CD14-positive monocyte (primary cell): ENCODE measurements around the gene LIPI. TPM values are rescaled to one million over a fixed set of nuclear protein-coding genes. Genes with fewer than 3 reads are reported as not detected.
"Not testable (repeated sequence)": the region's sequence is repeated elsewhere in the genome, so short reads cannot be mapped to it uniquely, and the experiment has no call there.

Experiments used
- DNase-seq, 3 donors: peaks; one replicate each; pipeline ENCODE4 v3.0.0-alpha.2; 2011 to 2022
- H2AFZ ChIP-seq: 2 replicates; pipeline ENCODE4 v1.6.0; 2012; ENCODE audit warnings: mild to moderate bottlenecking, low read depth, low read length, inconsistent platforms; ENCODE audit not compliant: insufficient read depth, poor library complexity, severe bottlenecking
- H3K27ac ChIP-seq, 2 donors: 1 replicate in 1 of 2; 2 replicates in 1 of 2; pipeline ENCODE4 v1.5.1; 2012 to 2013; ENCODE audit warnings: low read length in 2 of 2, control low read depth in 1 of 2, inconsistent platforms in 1 of 2, low read depth in 1 of 2, mild to moderate bottlenecking in 1 of 2
- H3K27me3 ChIP-seq, 2 donors: one replicate each; pipeline versions ENCODE4 v1.6.0 to v1.6.1; 2011 to 2013; ENCODE audit warnings: low read length in 2 of 2; ENCODE audit not compliant: control insufficient read depth in 2 of 2, insufficient read depth in 2 of 2
- H3K36me3 ChIP-seq, 2 donors: replicated peaks in 1 of 2; 1 replicate in 1 of 2; 2 replicates in 1 of 2; pipeline versions ENCODE4 v1.5.1 to v1.6.1; 2012 to 2013; ENCODE audit warnings: low read length in 2 of 2, control low read depth in 1 of 2, inconsistent platforms in 1 of 2, mild to moderate bottlenecking in 1 of 2; ENCODE audit not compliant: insufficient read depth in 2 of 2, control insufficient read depth in 1 of 2
- H3K4me1 ChIP-seq, 2 donors: 1 replicate in 1 of 2; 2 replicates in 1 of 2; pipeline versions ENCODE4 v1.5.1 to v1.6.1; 2012 to 2013; ENCODE audit warnings: low read length in 2 of 2, control low read depth in 1 of 2, inconsistent platforms in 1 of 2, mild to moderate bottlenecking in 1 of 2, moderate library complexity in 1 of 2; ENCODE audit not compliant: insufficient read depth in 2 of 2, control insufficient read depth in 1 of 2
- H3K4me2 ChIP-seq: replicated peaks from 2 replicates; pipeline ENCODE3; 2012; ENCODE audit warnings: low read length, moderate library complexity, mild to moderate bottlenecking; ENCODE audit not compliant: poor library complexity, severe bottlenecking; ENCODE audit errors: extremely low read depth
- H3K4me3 ChIP-seq, 3 experiments: fragments of 200-600 bp in 1 of 3; sonication (generic) in 1 of 3; replicated peaks in 1 of 3; 1 replicate in 2 of 3; 2 replicates in 1 of 3; pipeline ENCODE4 v1.5.1; 2011 to 2013; ENCODE audit warnings: low read length in 3 of 3, mild to moderate bottlenecking in 3 of 3, control low read depth in 2 of 3, low read depth in 2 of 3, inconsistent platforms in 1 of 3, moderate library complexity in 1 of 3
- H3K79me2 ChIP-seq: 2 replicates; pipeline ENCODE4 v1.6.0; 2012; ENCODE audit warnings: mild to moderate bottlenecking, control low read depth, inconsistent platforms, low read length, moderate library complexity; ENCODE audit not compliant: insufficient read depth
- H3K9ac ChIP-seq: 2 replicates; pipeline ENCODE4 v1.6.0; 2017; ENCODE audit warnings: low read length, mild to moderate bottlenecking; ENCODE audit not compliant: insufficient read depth, poor library complexity, severe bottlenecking
- H3K9me3 ChIP-seq, 2 donors: replicated peaks in 1 of 2; 1 replicate in 1 of 2; 2 replicates in 1 of 2; pipeline versions ENCODE4 v1.5.1 to v1.6.1; 2012 to 2013; ENCODE audit warnings: low read length in 2 of 2, control low read depth in 1 of 2; ENCODE audit not compliant: control insufficient read depth in 1 of 2, insufficient read depth in 1 of 2
- H4K20me1 ChIP-seq: 2 replicates; pipeline ENCODE4 v1.6.0; 2012; ENCODE audit warnings: mild to moderate bottlenecking, low read length, control low read depth, moderate library complexity; ENCODE audit not compliant: insufficient read depth
- H3K27ac Mint-ChIP-seq, 7 donors: one replicate each; pipeline ENCODE4 v1.8.0; 2020; ENCODE audit warnings: mild to moderate bottlenecking in 7 of 7, mixed read lengths in 7 of 7, moderate library complexity in 6 of 7, inconsistent platforms in 2 of 7
- H3K27me3 Mint-ChIP-seq, 3 donors: one replicate each; pipeline ENCODE4 v1.8.0; 2021 to 2022; ENCODE audit warnings: low read depth in 3 of 3, mild to moderate bottlenecking in 3 of 3, mixed read lengths in 3 of 3, moderate library complexity in 3 of 3, inconsistent platforms in 1 of 3
- H3K36me3 Mint-ChIP-seq, 2 donors: one replicate each; pipeline ENCODE4 v1.8.0; 2020; ENCODE audit warnings: mixed read lengths in 2 of 2, inconsistent platforms in 1 of 2, mild to moderate bottlenecking in 1 of 2
- H3K4me1 Mint-ChIP-seq: one replicate; pipeline ENCODE4 v1.8.0; 2020; ENCODE audit warnings: mild to moderate bottlenecking, mixed read lengths
- H3K4me3 Mint-ChIP-seq, 2 donors: one replicate each; pipeline ENCODE4 v1.8.0; 2020; ENCODE audit warnings: mild to moderate bottlenecking in 2 of 2, mixed read lengths in 2 of 2, moderate library complexity in 1 of 2
- H3K9me3 Mint-ChIP-seq, 7 donors: one replicate each; pipeline ENCODE4 v1.8.0; 2020 to 2022; ENCODE audit warnings: mixed read lengths in 7 of 7, mild to moderate bottlenecking in 6 of 7, moderate library complexity in 6 of 7, inconsistent platforms in 2 of 7
- WGBS: methylation state at CpG from one replicate; pipeline ENCODE4 v1.1.5; 2013; ENCODE audit warnings: missing lambda C conversion rate; ENCODE audit not compliant: insufficient coverage; 5-methylcytosine and 5-hydroxymethylcytosine counted together
- intact Hi-C, 2 donors: fragments of 100-400 bp; cut with micrococcal nuclease; formaldehyde crosslinking; loops; one replicate each; pipeline versions ENCODE4 v1.15.0 to v1.15.1; 2023
- polyA plus RNA-seq, 3 donors: library from polyadenylated mRNA; depleted of rRNA in 1 of 3; unstranded in 2 of 3; stranded (reverse) in 1 of 3; fragments of 300-500 nt in 2 of 3; fragments of >200 nt in 1 of 3; fragmentation: Illumina TruSeq in 2 of 3; gene quantifications; 1 replicate in 2 of 3; 2 replicates in 1 of 3; pipeline ENCODE4 v1.2.3, GENCODE V29; 2012 to 2021
- small RNA-seq: library from RNA; depleted of rRNA; stranded (forward); fragments of <200 nt; gene quantifications from one replicate; pipeline ENCODE3, GENCODE V24; 2012; ENCODE audit warnings: low read depth; ENCODE audit not compliant: insufficient read length

The LIPI gene
- polyA plus RNA-seq, 3 donors, result not detected

DNA sequence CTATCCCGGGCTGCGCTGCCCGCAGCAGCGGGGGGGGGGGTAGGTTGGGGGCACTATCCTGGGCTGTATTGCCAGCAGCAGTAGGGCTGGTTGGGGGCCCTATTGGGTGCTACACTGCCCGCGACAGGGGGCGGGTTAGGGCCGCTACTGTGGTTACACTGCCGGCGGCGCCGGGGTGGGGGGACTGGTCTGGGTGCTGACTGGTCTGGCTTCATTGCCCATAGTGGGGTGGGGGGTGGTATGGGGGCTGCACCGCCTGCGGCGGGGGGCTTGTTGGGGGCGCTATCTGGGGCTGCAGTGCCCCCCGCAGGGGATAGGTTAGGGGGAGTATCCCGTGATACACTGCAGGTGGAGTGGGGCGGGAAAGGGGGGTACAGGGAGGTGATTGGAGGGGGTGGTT is 148.1 kb downstream of the LIPI start:
- 83% methylated on average over 5 of the region's 19 CpGs for WGBS
- H3K79me2 ChIP-seq, intact Hi-C loops, H3K4me2 ChIP-seq, H3K27ac ChIP-seq, H3K27ac Mint-ChIP-seq, H3K36me3 ChIP-seq, H3K27me3 ChIP-seq, H3K36me3 Mint-ChIP-seq, H3K4me1 Mint-ChIP-seq, H3K4me1 ChIP-seq, H4K20me1 ChIP-seq, H3K4me3 Mint-ChIP-seq, H2AFZ ChIP-seq, DNase-seq, H3K9ac ChIP-seq, H3K27me3 Mint-ChIP-seq, H3K4me3 ChIP-seq: not testable (repeated sequence)
- H3K9me3 Mint-ChIP-seq, result peaks cover 26 to 52% (median 39%) of the 10 kb centered on the region in 7 donors
- H3K9me3 ChIP-seq, result peaks cover 26 to 49% of the 10 kb centered on the region in 2 donors

DNA sequence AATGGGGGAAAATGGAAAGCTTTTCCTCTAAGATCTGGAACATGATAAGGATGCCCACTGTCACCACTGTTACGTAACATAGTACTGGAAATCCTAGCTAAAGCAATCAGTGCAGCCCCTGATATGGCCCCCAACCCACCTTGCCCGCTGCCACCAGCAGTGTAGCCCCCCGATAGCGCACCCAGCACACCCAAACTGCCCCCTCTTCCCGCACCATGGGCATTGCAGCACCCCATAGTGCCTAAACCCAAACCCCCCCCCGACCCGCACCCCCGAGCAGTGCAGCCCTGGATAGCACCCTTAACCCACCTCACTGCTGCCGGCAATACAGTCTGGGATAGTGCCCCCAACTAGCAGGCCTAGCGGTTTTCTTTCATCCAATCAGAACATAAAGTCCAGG is 148.9 kb downstream of the LIPI start:
- H3K4me3 Mint-ChIP-seq, result not testable (repeated sequence)
- peaks cover 34 to 60% (median 48%) of the 10 kb centered on the region in 7 donors for H3K9me3 Mint-ChIP-seq

DNA sequence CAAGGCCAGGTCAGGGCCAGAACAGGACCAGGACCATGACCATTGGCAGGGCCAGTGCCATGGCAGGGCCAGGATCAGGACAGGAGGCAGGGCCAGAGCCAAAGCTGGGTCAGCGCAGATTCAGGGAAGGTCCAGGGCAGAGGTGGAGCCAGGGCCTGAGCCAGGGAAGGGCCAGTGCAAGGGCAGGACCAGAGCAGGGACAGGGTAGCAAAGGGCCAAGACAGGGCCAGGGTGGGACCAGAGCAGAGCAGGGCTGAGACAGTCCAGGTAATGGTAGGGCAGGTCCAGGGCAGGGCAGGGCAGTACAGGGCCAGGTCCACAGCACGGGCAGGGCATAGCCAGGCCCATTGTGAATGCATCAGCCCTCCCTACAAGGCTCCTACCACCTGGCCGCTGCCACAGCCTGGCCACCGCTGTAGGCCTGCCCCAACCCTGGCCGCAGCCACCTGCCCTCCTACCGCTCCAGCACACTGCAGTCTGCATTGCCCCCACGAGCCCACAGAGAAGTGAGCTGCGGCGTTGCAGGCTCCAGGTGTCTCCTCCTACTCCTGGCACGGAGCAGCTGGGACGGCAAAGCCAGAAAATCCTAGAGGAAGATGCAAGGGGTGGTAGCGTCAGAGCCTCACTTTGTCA is 151.6 kb downstream of the LIPI start:
- H3K4me2 ChIP-seq, H3K79me2 ChIP-seq, H3K4me3 ChIP-seq, H3K9ac ChIP-seq, H3K27ac Mint-ChIP-seq, H4K20me1 ChIP-seq, H3K36me3 Mint-ChIP-seq, H2AFZ ChIP-seq, H3K4me3 Mint-ChIP-seq, H3K36me3 ChIP-seq, H3K27me3 Mint-ChIP-seq, DNase-seq, H3K4me1 ChIP-seq, H3K27me3 ChIP-seq, H3K27ac ChIP-seq, H3K4me1 Mint-ChIP-seq: not testable (repeated sequence)
- peaks cover 47 to 77% of the 10 kb centered on the region in 2 donors for H3K9me3 ChIP-seq
- WGBS, result 100% methylated on average over 6 of the region's 12 CpGs
- intact Hi-C loops, result loop anchor here in 1 of 2 donors (10.0 kb wide), 1 partner anchor 776 kb away; no protein-coding TSS in a partner anchor
- peaks cover 48 to 82% (median 61%) of the 10 kb centered on the region in 7 donors for H3K9me3 Mint-ChIP-seq

More for the DNA sequence above, 148.9 kb downstream of the LIPI start:
- H3K27ac ChIP-seq, H3K4me2 ChIP-seq, H3K79me2 ChIP-seq, H3K36me3 ChIP-seq, H3K9ac ChIP-seq, H3K4me3 ChIP-seq, H3K4me1 Mint-ChIP-seq, intact Hi-C loops, DNase-seq, H3K27me3 ChIP-seq, H3K36me3 Mint-ChIP-seq, H3K4me1 ChIP-seq, H2AFZ ChIP-seq, H4K20me1 ChIP-seq, H3K27ac Mint-ChIP-seq, H3K27me3 Mint-ChIP-seq: not testable (repeated sequence)
- peaks cover 35 to 57% of the 10 kb centered on the region in 2 donors for H3K9me3 ChIP-seq
- WGBS, result 100% methylated on average over 1 of the region's 10 CpGs

Small RNA genes lying within 50 kb of the gene (small RNA-seq; reads per million reads assigned to genes)
- gene RF01518, result not detected
- gene RNA5SP488, result not detected

Other genes with a start within 250 kb of the LIPI start
- gene RBM11, start 5.2 kb upstream of the LIPI start, polyA plus RNA-seq, result under 1 TPM in 1 of 3 donors, not detected in 2; 0.47 TPM
- gene HSPA13, start 172.2 kb upstream of the LIPI start, polyA plus RNA-seq, result 10 to 100 TPM in 2 of 3 donors, 1 to 10 TPM in 1; 6.8 to 13.9 (median 12.2) TPM